Subcutaneous abdominal adipose tissue (tissue), 5 donors: ENCODE results near the gene FILIP1L.

Experiments used
- H3K27ac ChIP-seq: one replicate; pipeline ENCODE4 v1.7.0; 2013; ENCODE audit warnings: low read depth, mild to moderate bottlenecking, inconsistent platforms, low read length, moderate library complexity
- H3K27me3 ChIP-seq, 5 donors: one replicate each; pipeline ENCODE4 v1.7.0; 2013; ENCODE audit warnings: low read length in 5 of 5, inconsistent platforms in 1 of 5; ENCODE audit not compliant: control insufficient read depth in 5 of 5, insufficient read depth in 4 of 5
- H3K36me3 ChIP-seq, 5 donors: one replicate each; pipeline ENCODE4 v1.7.0; 2013; ENCODE audit warnings: low read length in 5 of 5; ENCODE audit not compliant: control insufficient read depth in 5 of 5, insufficient read depth in 5 of 5
- H3K4me1 ChIP-seq, 5 donors: one replicate each; pipeline ENCODE4 v1.7.0; 2013; ENCODE audit warnings: low read length in 5 of 5, mild to moderate bottlenecking in 3 of 5, moderate library complexity in 1 of 5; ENCODE audit not compliant: control insufficient read depth in 5 of 5, insufficient read depth in 5 of 5
- H3K4me3 ChIP-seq, 5 donors: one replicate each; pipeline ENCODE4 v1.7.0; 2013; ENCODE audit warnings: low read length in 5 of 5, low read depth in 1 of 5
- H3K9ac ChIP-seq, 5 donors: one replicate each; pipeline ENCODE4 v1.7.0; 2013; ENCODE audit warnings: low read length in 5 of 5, mild to moderate bottlenecking in 4 of 5, moderate library complexity in 3 of 5
- H3K9me3 ChIP-seq, 5 donors: one replicate each; pipeline ENCODE4 v1.7.0; 2013; ENCODE audit warnings: low read length in 5 of 5; ENCODE audit not compliant: control insufficient read depth in 5 of 5
- donor health status: healthy.
- donor health status: healthy.
- donor health status: healthy.
- donor health status: healthy.
- donor health status: healthy.

FILIP1L gene

DNA sequence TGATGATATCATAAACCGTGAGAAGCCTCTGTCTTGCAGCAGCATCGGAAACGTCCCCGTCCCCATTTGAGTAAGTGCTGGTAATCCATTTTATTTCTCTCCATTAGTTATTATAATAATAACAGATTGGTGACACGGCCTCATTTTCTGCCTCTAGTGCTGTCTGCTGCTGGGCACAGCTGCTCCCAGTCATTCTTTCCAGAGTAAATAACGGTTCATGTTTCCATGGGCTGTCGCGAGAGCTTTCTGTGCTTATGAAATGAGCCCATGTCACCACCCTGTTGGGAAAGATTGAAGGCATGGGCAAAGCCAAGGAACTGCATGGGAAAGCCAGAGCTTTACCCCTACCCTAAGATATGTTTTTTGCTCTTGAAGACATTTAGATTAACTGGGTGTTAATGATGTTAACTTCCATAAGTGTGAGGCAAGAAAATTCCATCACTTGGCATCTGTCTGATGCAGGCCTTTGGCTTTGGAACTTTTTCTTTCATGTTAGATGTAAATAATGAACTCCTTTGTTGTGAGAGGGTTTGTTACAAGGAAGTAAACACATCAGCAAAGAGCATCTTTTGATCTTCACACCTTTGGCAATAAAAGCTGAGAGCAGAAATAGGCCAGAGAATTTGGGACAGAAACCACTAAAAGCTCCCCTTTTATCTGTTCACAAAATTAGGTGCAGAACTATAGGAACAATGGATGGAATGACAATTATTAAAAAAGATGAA is 141.8 kb downstream of the FILIP1L start:
- Histone ChIP-seq H3K9me3 (no peaks in the 10 kb centered on the region), H3K4me3 (no peak overlapping the region), H3K9ac (no peak overlapping the region), H3K4me1 (peaks cover 0 to 2% (median 0%) of the 10 kb centered on the region in 5 donors), H3K36me3 (no peaks in the 10 kb centered on the region), H3K27ac (no peak overlapping the region), H3K27me3 (no peaks in the 10 kb centered on the region)

DNA sequence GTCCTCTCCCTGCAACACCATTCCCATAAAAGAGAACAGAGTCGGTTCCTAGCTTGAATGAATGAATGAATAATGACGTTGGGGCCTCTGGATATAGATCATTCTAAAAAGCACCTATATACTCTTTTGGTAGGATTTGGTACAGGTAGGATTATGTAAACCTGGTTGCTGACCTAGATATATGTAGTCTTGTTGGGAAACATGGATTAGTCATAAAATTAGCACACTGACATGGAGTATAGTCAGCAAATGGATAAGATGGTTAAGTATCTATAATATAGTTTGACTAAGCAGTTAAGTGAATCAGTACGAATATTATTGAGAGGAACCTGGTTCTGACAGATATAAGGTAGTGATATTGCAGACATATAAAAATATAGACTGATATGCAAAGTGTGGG is 142.5 kb downstream of the FILIP1L start:
- H3K4me3 ChIP-seq = no peak overlapping the region
- H3K27me3 ChIP-seq = no peaks in the 10 kb centered on the region
- H3K9me3 ChIP-seq = no peaks in the 10 kb centered on the region
- H3K27ac ChIP-seq = no peak overlapping the region
- H3K36me3 ChIP-seq = no peaks in the 10 kb centered on the region
- no peak overlapping the region for H3K9ac ChIP-seq
- peaks cover 0 to 8% (median 7%) of the 10 kb centered on the region in 5 donors for H3K4me1 ChIP-seq

DNA sequence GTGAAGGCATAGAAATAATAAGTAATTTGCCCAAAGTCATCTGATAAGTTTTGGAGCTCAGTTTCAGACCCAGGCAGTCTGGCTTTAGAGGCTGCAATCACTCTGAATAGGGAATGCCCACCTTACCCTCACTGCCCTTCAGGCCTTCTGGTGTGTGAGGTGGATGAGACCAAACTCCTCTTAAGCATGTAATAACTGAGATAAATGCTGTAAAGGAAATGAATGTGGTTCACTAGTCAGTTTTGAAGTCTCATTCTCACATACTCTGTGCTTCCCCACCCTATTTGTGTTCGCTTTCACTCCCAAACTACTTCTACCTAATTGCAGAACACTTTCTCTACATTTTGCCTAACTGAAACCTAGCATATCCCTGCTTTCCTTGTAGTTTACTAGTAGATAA is 144.1 kb downstream of the FILIP1L start:
- Histone ChIP-seq H3K4me3 (no peak overlapping the region), H3K9me3 (no peaks in the 10 kb centered on the region), H3K36me3 (no peaks in the 10 kb centered on the region), H3K4me1 (peaks cover 0 to 10% (median 9%) of the 10 kb centered on the region in 5 donors), H3K9ac (no peak overlapping the region), H3K27ac (no peak overlapping the region), H3K27me3 (no peaks in the 10 kb centered on the region)

DNA sequence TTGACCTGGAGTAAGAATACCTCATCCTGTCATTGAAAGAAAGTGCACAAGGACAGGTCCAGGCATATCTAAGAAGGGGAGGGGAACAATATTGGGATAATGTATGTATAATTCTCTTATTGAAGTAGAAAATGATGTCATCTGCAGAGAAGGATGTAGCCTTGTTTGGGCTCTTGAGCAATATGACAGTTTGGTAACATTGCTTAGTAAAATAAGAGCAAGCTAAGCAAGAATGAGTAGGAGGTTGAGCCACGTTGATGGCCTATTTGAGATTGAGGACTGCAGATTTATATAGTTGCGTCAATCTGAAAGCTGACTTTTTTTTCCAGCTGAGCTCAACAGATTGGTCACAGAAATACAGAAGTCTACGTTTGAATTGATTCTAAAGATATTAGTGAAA is 145.2 kb downstream of the FILIP1L start:
- Histone ChIP-seq H3K4me3 (no peak overlapping the region), H3K9ac (no peak overlapping the region), H3K4me1 (peaks cover 0 to 10% (median 9%) of the 10 kb centered on the region in 5 donors), H3K36me3 (no peaks in the 10 kb centered on the region), H3K9me3 (no peaks in the 10 kb centered on the region), H3K27ac (no peak overlapping the region), H3K27me3 (no peaks in the 10 kb centered on the region)

DNA sequence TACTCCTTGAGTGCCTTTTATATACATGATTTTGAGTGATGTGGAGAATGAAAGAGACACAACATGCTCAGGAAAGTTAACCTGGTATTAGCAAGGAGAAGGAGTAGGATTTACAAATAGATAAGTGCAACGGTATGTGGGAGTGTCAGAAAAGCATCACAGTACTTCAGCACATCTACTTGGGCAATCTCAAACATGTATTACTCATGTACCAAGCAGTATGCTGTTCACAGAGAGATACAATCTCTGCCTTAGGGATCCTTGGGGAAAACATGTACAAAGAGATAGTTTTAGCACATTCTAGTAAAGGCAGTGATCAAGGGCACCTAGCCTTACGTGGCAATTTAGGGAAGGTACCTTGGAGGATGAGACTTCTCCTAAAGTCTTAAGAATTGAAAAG is 146.5 kb downstream of the FILIP1L start:
- H3K9me3 ChIP-seq = no peaks in the 10 kb centered on the region
- peaks cover 0 to 10% (median 9%) of the 10 kb centered on the region in 5 donors for H3K4me1 ChIP-seq
- H3K36me3 ChIP-seq = no peaks in the 10 kb centered on the region
- no peak overlapping the region for H3K27ac ChIP-seq
- no peak overlapping the region for H3K4me3 ChIP-seq
- H3K9ac ChIP-seq = no peak overlapping the region
- H3K27me3 ChIP-seq = no peaks in the 10 kb centered on the region

DNA sequence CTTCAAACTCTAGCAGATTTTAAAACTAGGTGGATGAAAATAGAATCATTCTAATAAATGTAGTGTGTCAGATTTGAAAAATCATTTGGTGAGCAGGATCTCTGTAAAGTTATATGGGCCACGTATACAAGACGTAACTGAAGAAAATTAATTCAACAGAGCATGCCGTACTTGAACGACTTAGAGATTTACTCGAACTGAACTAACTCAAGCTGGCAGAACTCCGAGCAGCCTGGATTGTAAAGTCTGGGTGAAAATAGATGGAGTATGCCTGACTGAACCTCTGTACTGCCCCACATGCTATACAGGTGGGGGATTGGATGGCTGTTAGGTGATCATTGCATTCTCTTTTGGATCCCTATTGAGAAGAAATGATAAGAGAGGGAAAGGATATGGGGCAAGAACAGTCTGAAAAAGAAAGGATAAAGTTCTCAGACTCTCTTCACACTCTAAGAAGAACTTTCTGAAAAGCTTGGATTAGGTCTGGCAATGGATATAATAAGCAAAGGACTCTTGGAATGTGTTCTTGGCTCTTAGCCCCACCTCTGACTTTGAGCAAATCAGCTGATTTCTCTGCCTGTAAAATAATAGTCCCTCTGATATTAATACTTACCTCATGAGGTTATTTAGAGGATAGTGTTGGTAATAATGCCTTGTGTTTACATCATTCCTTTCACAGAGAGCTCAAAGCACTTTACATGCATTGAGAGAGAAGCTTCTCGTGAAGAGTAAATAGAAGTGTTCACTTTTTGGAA is 147.5 kb downstream of the FILIP1L start:
- H3K9me3 ChIP-seq = no peaks in the 10 kb centered on the region
- H3K27ac ChIP-seq = no peak overlapping the region
- no peaks in the 10 kb centered on the region for H3K27me3 ChIP-seq
- peaks cover 0 to 12% (median 9%) of the 10 kb centered on the region in 5 donors for H3K4me1 ChIP-seq
- H3K36me3 ChIP-seq = no peaks in the 10 kb centered on the region
- H3K4me3 ChIP-seq = no peak overlapping the region
- H3K9ac ChIP-seq = peak overlapping the region in 2 of 5 donors; percentile 40 to 42

DNA sequence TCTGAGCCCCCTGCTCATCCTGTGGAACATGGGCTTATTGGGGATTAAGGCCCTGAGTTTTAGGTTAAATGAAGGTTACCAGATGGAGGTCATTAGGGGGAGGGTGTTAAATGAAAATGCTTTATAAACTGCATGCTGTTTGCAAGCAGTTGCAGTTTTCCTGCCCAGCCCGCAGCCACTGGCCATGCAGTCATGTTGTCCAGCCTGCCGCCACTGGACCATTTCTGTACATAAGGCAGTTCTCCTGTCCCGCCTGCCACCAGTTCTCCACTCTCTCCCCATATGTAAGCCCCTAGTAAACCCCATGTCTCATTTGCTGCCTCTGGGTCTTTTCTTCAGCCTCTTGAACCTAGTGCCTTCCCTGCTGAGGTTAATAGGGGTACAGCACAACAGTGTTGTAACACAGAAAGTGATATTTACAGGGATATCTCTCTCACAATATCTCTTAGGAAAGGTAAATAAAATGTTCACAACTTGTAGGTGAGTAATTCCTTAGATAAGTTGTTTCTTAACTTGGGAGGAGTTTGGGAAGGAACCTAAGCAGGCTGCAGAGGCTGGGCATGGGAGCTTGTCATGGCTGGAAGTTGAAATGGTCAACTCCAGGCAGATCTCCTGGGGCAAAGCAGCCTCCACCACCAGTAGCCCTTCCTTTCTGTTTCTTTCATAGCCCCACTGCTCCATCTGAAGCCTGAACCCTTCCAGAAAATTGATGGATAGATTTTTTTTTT is 148.5 kb downstream of the FILIP1L start:
- H3K27ac ChIP-seq = no peak overlapping the region
- H3K27me3 ChIP-seq = no peaks in the 10 kb centered on the region
- no peaks in the 10 kb centered on the region for H3K9me3 ChIP-seq
- H3K9ac ChIP-seq = no peak overlapping the region
- H3K36me3 ChIP-seq = no peaks in the 10 kb centered on the region
- H3K4me3 ChIP-seq = no peak overlapping the region
- peaks cover 0 to 18% (median 16%) of the 10 kb centered on the region in 5 donors for H3K4me1 ChIP-seq

DNA sequence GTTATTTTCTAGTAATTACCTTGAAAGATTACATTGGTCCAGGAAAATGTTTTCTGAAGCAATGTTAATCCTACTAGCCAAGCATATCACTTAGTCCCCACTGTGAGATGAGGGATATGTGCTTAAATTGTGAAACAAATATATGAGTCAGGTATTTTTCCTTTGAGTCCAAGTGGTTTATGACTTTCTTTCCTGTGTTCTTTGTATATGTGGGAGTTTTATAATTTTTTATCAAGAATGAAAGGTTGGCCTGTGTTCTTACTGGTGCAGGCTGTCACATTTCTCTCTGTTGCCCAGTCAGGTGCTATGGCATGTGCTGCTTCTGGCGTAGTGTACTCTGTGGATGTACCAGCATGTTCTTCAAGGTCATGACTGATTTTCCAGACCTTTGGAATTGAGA is 149.2 kb downstream of the FILIP1L start:
- H3K4me1 ChIP-seq = peaks cover 0 to 24% (median 21%) of the 10 kb centered on the region in 5 donors
- H3K27ac ChIP-seq = no peak overlapping the region
- H3K9ac ChIP-seq = no peak overlapping the region
- H3K4me3 ChIP-seq = no peak overlapping the region
- no peaks in the 10 kb centered on the region for H3K27me3 ChIP-seq
- H3K36me3 ChIP-seq = no peaks in the 10 kb centered on the region
- no peaks in the 10 kb centered on the region for H3K9me3 ChIP-seq

DNA sequence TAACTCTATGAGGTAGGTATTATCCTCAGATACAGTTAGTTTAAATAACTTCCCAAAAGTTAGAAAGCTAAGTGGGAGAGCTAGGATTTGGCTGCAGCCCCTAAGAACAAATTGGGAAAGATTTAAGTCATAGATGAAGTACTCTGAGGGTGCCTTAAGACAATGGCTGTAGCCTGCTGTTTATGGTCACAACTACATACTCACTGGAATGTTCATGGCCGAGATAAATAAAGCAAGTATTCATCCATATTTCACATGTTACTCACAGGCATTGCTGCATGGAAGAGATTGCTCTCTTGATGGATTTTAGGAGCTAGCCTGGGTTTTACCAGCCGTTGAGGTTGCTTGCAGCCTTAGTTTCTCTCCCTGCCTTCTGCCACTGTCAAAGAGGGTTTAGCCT is 151.6 kb downstream of the FILIP1L start:
- Histone ChIP-seq H3K4me1 (peaks cover 0 to 24% (median 21%) of the 10 kb centered on the region in 5 donors), H3K27me3 (no peaks in the 10 kb centered on the region), H3K27ac (no peak overlapping the region), H3K36me3 (no peaks in the 10 kb centered on the region), H3K9me3 (no peaks in the 10 kb centered on the region), H3K4me3 (no peak overlapping the region), H3K9ac (no peak overlapping the region)
